PC-3 (cell line): ENCODE results near the gene CHRDL2. TPM values are rescaled to one million over a fixed set of nuclear protein-coding genes. Genes with fewer than 3 reads are reported as not detected.

Experiments
- ATAC-seq: fragments of 200-7000 bp; cut with Tn5 transposase; 2 replicates; pipeline ENCODE4 v1.9.1; 2020; ENCODE audit warnings: mild to moderate bottlenecking, moderate library complexity
- BruUV-seq: library from RNA; stranded (reverse); fragments of 400-500 nt; replicated peaks from 2 replicates; lab custom pipeline; 2021; lab: Mats Ljungman, UMichigan
- CTCF ChIA-PET: fragments of 300-600 bp; sonication (Branson Sonifier 250); formaldehyde crosslinking; loops from one replicate; lab custom pipeline; 2022; ENCODE audit warnings: antibody characterized with exemption; lab: Charles Lee
- POLR2A ChIA-PET: fragments of 300-600 bp; sonication (Branson Sonifier 250); formaldehyde crosslinking; loops from one replicate; lab custom pipeline; 2022; ENCODE audit warnings: antibody characterized with exemption; ENCODE audit not compliant: unreplicated experiment; lab: Charles Lee
- DNase-seq: peaks from one replicate; pipeline ENCODE4 v3.0.0-alpha.2; 2015
- H2AFZ ChIP-seq: fragments of 300-600 bp; sonication (generic); 2 replicates; pipeline ENCODE4 v1.6.0; 2016; ENCODE audit warnings: antibody characterized with exemption, low read length
- H3F3A ChIP-seq: fragments of 300-600 bp; sonication (generic); one replicate; pipeline ENCODE4 v1.6.0; 2017; ENCODE audit warnings: antibody characterized with exemption, low read length, control low read depth, mild to moderate bottlenecking; ENCODE audit not compliant: unreplicated experiment
- H3K27ac ChIP-seq: fragments of 300-600 bp; sonication (generic); 2 replicates; pipeline ENCODE4 v1.5.1; 2016; ENCODE audit warnings: mild to moderate bottlenecking, low read length
- H3K27me3 ChIP-seq: fragments of 300-600 bp; sonication (generic); 2 replicates; pipeline ENCODE4 v1.6.1; 2016; ENCODE audit warnings: low read length, mixed read lengths
- H3K36me3 ChIP-seq: fragments of 300-600 bp; sonication (generic); 2 replicates; pipeline ENCODE4 v1.6.1; 2016; ENCODE audit warnings: low read depth, mixed run types, low read length, mixed read lengths
- H3K4me1 ChIP-seq: fragments of 300-600 bp; sonication (generic); 2 replicates; pipeline ENCODE4 v1.5.1; 2016; ENCODE audit warnings: low read length; ENCODE audit not compliant: insufficient read depth
- H3K4me2 ChIP-seq: fragments of 300-600 bp; sonication (generic); 2 replicates; pipeline ENCODE4 v1.6.0; 2016; ENCODE audit warnings: low read length
- H3K4me3 ChIP-seq: fragments of 300-600 bp; sonication (generic); 2 replicates; pipeline ENCODE4 v1.5.1; 2016; ENCODE audit warnings: mild to moderate bottlenecking, low read length, mixed read lengths
- H3K79me2 ChIP-seq: fragments of 300-600 bp; sonication (generic); 2 replicates; pipeline ENCODE4 v1.6.1; 2017; ENCODE audit warnings: low read length, mixed read lengths
- H3K9ac ChIP-seq: fragments of 300-600 bp; sonication (generic); 2 replicates; pipeline ENCODE4 v1.6.0; 2016; ENCODE audit warnings: mild to moderate bottlenecking, low read length
- H3K9me2 ChIP-seq: fragments of 300-600 bp; sonication (generic); replicated peaks from 2 replicates; pipeline ENCODE4 v1.6.1; 2016; ENCODE audit warnings: mixed run types, low read length, mixed read lengths
- H3K9me3 ChIP-seq: fragments of 300-600 bp; sonication (generic); 2 replicates; pipeline ENCODE4 v1.6.1; 2016; ENCODE audit warnings: low read length, mixed read lengths
- H4K20me1 ChIP-seq: fragments of 300-600 bp; sonication (generic); 2 replicates; pipeline ENCODE4 v1.6.1; 2016; ENCODE audit warnings: low read length, mixed read lengths
- EZH2 ChIP-seq: fragments of 300-600 bp; sonication (generic); IDR thresholded peaks from one replicate; pipeline ENCODE4 v1.6.1; 2017; ENCODE audit warnings: antibody characterized with exemption, mild to moderate bottlenecking, low read length; ENCODE audit not compliant: unreplicated experiment
- EZH2phosphoT487 ChIP-seq: fragments of 300-600 bp; sonication (generic); IDR thresholded peaks from 2 replicates; pipeline ENCODE4 v1.6.1; 2018; ENCODE audit warnings: mild to moderate bottlenecking, antibody characterized with exemption, low read length, borderline replicate concordance
- intact Hi-C: fragments of 100-400 bp; cut with micrococcal nuclease; formaldehyde crosslinking; loops from 2 replicates; pipeline ENCODE4 v1.9.0; 2023
- total RNA-seq: library from RNA; depleted of rRNA; stranded (reverse); fragments of >200 nt; gene quantifications from 2 replicates; pipeline ENCODE4 v1.2.3, GENCODE V29; 2014
- TF ChIP-seq, protein P1 (sequence below): fragments of 300-600 bp; sonication (generic); conservative IDR thresholded peaks from 2 replicates; pipeline ENCODE4 v1.5.1; 2017; ENCODE audit warnings: antibody characterized with exemption, low read depth, mild to moderate bottlenecking, low read length

Gene CHRDL2
- total RNA-seq, 1 experiment from 2014 or later: not detected

DNA sequence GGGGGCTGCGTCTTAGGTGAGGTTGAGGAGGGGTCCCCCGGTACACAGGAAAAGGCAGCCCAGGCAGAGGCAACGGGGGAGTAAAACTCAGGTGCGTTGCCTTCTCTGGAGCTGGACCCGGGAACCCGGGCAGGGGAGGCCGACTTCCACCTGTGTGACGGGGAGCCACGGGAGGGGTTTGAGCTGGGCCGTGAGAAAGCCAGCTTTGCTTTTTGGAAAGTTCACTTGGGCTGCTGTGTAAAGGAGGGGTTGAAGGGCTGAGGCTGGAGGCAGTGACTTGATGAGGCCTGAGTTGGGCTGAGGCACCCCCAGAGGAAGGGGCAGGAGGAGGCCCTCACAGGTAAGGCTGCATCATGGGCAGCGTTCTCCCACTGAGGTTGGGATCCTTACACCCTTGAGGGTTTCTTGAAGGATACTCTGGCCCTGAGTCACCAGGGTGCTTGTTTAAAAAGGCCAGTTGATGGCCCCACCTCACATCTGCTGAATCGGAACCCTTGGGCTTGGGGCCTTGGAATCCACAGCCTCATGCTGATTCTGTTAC is 47.2 kb downstream of the CHRDL2 start:
- ATAC-seq: no peak
- no peak overlapping the region for H3K27ac ChIP-seq
- CTCF ChIA-PET: no interaction called here

DNA sequence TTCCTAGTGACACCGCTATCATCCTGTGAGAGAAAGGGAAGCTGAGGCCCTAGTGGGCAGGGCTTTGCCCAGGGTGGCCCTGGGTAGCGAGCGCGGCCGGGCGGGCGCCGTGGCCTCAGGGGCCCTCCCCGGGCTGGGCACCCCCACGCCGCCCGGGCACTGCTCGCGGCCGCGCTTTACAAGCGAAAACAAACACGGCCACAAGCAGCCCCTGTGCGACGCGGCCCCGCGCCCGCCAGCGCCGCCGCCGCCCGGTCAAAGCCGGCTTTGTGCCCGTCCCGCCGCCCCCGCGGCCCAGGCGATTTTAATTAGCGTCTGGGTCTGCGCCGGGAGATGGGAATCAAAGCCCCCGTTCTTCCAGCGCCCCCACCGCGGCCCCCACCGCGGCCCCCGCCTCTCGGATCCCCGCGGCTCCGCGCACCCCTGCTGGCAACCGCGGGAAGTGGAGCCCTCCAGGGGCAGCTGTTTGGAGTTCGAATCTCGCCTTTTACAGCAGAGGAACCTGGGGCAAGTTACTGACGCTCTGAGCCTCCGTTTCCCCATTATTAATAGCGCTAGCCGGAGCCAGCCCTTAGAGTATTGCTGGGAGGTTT is 47.9 kb downstream of the CHRDL2 start:
- ChIA-PET POLR2A (no interaction called here), CTCF (no interaction called here)
- H3K9ac ChIP-seq: peak overlapping the region; percentile 30
- H3K27ac ChIP-seq: no peak overlapping the region
- peaks cover 10% of the 10 kb centered on the region; the same call in 1 of the 2 replicates for H3K4me1 ChIP-seq
- H3K4me3 ChIP-seq: peak overlapping the region; percentile 57
- no peaks in the 10 kb centered on the region for H3K9me2 ChIP-seq
- no peak for DNase-seq
- peak overlapping the region; percentile 76 for H2AFZ ChIP-seq
- H4K20me1 ChIP-seq: no peaks in the 10 kb centered on the region
- intact Hi-C loops: no loop called here
- ATAC-seq: peak; percentile 43
- H3F3A ChIP-seq: no peaks in the 10 kb centered on the region
- no peak for TF ChIP-seq EZH2phosphoT487
- TF ChIP-seq, protein P1, sequence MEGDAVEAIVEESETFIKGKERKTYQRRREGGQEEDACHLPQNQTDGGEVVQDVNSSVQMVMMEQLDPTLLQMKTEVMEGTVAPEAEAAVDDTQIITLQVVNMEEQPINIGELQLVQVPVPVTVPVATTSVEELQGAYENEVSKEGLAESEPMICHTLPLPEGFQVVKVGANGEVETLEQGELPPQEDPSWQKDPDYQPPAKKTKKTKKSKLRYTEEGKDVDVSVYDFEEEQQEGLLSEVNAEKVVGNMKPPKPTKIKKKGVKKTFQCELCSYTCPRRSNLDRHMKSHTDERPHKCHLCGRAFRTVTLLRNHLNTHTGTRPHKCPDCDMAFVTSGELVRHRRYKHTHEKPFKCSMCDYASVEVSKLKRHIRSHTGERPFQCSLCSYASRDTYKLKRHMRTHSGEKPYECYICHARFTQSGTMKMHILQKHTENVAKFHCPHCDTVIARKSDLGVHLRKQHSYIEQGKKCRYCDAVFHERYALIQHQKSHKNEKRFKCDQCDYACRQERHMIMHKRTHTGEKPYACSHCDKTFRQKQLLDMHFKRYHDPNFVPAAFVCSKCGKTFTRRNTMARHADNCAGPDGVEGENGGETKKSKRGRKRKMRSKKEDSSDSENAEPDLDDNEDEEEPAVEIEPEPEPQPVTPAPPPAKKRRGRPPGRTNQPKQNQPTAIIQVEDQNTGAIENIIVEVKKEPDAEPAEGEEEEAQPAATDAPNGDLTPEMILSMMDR: peak; percentile 49; the same call in 1 of the 2 replicates
- no peak for TF ChIP-seq EZH2
- no peaks in the 10 kb centered on the region for H3K9me3 ChIP-seq
- peak overlapping the region; percentile 60 for H3K4me2 ChIP-seq
- H3K79me2 ChIP-seq: no peaks in the 10 kb centered on the region
- H3K27me3 ChIP-seq: no peaks in the 10 kb centered on the region
- no TSS peak for BruUV-seq
- H3K36me3 ChIP-seq: no peaks in the 10 kb centered on the region

More for the DNA sequence above, 47.2 kb downstream of the CHRDL2 start:
- Histone ChIP-seq H4K20me1 (no peaks in the 10 kb centered on the region), H3K9me2 (no peaks in the 10 kb centered on the region), H2AFZ (peak overlapping the region; percentile 76; the same call in 1 of the 2 replicates), H3F3A (no peaks in the 10 kb centered on the region), H3K27me3 (no peaks in the 10 kb centered on the region), H3K9me3 (no peaks in the 10 kb centered on the region), H3K79me2 (no peaks in the 10 kb centered on the region), H3K4me1 (peaks cover 10% of the 10 kb centered on the region; the same call in 1 of the 2 replicates), H3K4me3 (peak overlapping the region; percentile 57; the same call in 1 of the 2 replicates), H3K9ac (no peak overlapping the region), H3K4me2 (peak overlapping the region; percentile 60), H3K36me3 (no peaks in the 10 kb centered on the region)
- POLR2A ChIA-PET: no interaction called here
- no TSS peak for BruUV-seq
- peak; percentile 28 for DNase-seq
- TF ChIP-seq EZH2phosphoT487 (no peak), EZH2 (no peak)
- TF ChIP-seq, protein P1: no peak
- intact Hi-C loops: no loop called here

DNA sequence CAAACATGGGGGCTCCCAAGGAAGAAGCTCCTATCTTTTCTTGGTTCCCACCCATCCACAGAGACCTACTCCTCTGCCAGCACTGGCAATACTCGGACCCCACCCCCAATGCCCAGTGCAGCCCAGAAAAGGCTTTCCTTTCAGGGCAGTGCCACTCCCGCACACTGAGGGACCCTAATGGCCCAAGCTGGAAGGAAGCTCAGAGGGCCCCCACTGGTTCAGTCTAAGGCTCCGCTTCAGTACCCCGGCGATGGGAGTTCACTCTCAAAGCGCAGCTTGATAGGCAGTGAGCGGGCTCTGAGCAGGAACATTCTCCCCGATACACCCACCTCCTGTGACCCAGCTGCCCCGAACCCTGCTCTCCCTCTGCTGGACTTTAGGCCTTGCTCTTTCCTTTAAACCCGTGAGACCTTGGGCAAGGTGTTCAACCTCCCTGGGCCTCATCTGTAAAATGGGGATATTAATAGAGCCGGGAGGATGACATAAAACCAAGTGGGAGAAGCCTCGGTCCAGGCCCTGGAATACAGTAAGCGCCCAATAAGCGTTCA is 48.4 kb downstream of the CHRDL2 start:
- H3K36me3 ChIP-seq: no peaks in the 10 kb centered on the region
- no peak for TF ChIP-seq EZH2phosphoT487
- TF ChIP-seq EZH2: no peak
- TF ChIP-seq, protein P1: no peak
- peak overlapping the region; percentile 76; the same call in 1 of the 2 replicates for H2AFZ ChIP-seq
- ATAC-seq (no peak), DNase-seq (no peak)
- no peaks in the 10 kb centered on the region for H3K79me2 ChIP-seq
- no TSS peak for BruUV-seq
- H3K27me3 ChIP-seq: no peaks in the 10 kb centered on the region
- POLR2A ChIA-PET: no interaction called here
- no peak overlapping the region for H3K9ac ChIP-seq
- H3K4me2 ChIP-seq: peak overlapping the region; percentile 60
- no peaks in the 10 kb centered on the region for H3F3A ChIP-seq
- H3K4me1 ChIP-seq: peaks cover 6% of the 10 kb centered on the region; the same call in 1 of the 2 replicates
- H4K20me1 ChIP-seq: no peaks in the 10 kb centered on the region
- CTCF ChIA-PET: no interaction called here
- no peaks in the 10 kb centered on the region for H3K9me3 ChIP-seq
- peak overlapping the region; percentile 57; the same call in 1 of the 2 replicates for H3K4me3 ChIP-seq
- no peak overlapping the region for H3K27ac ChIP-seq
- intact Hi-C loops: no loop called here
- no peaks in the 10 kb centered on the region for H3K9me2 ChIP-seq
